WTC11 (cell line): ENCODE measurements around the gene TBC1D22B. TPM values are rescaled to one million over a fixed set of nuclear protein-coding genes. Genes with fewer than 3 reads are reported as not detected.
A peak's percentile ranks its signal among the peaks of the same experiment; 100 is the strongest.

ENCODE experiments used
- ATAC-seq: fragments of 200-7000 bp; cut with Tn5 transposase; 2 replicates; pipeline ENCODE4 v1.10.0; 2021; ENCODE audit warnings: mild to moderate bottlenecking, moderate library complexity
- CTCF ChIA-PET: fragments of 300-600 bp; sonication (Branson Sonifier 250); formaldehyde crosslinking; loops from one replicate; lab custom pipeline; 2021; ENCODE audit warnings: antibody characterized with exemption; lab: Charles Lee
- POLR2A ChIA-PET: fragments of 350-600 bp; sonication (Branson Sonifier 250); formaldehyde crosslinking; loops from one replicate; lab custom pipeline; 2021; ENCODE audit warnings: antibody characterized with exemption; lab: Charles Lee
- DNase-seq: peaks from one replicate; pipeline ENCODE4 v3.0.0; 2021; ENCODE audit warnings: low spot score
- H3K27ac Mint-ChIP-seq: 2 replicates; pipeline ENCODE4 v1.8.0; 2021; ENCODE audit warnings: mixed read lengths
- H3K27me3 Mint-ChIP-seq: 2 replicates; pipeline ENCODE4 v1.8.0; 2021; ENCODE audit warnings: low read depth, mild to moderate bottlenecking, moderate library complexity, mixed read lengths
- H3K36me3 Mint-ChIP-seq: 2 replicates; pipeline ENCODE4 v1.8.0; 2021; ENCODE audit warnings: mixed read lengths
- H3K4me1 Mint-ChIP-seq: 2 replicates; pipeline ENCODE4 v1.8.0; 2022; ENCODE audit warnings: mixed read lengths
- H3K4me3 Mint-ChIP-seq: 2 replicates; pipeline ENCODE4 v1.8.0; 2021; ENCODE audit warnings: mild to moderate bottlenecking, moderate library complexity, mixed read lengths
- H3K9me3 Mint-ChIP-seq: 2 replicates; pipeline ENCODE4 v1.8.0; 2021; ENCODE audit warnings: mixed read lengths
- AFF4 ChIP-seq: sonication (generic); formaldehyde crosslinking; IDR thresholded peaks from 2 replicates; pipeline ENCODE4 v1.8.1; 2023; ENCODE audit warnings: mild to moderate bottlenecking, missing genetic modification reagents, borderline replicate concordance
- CREM ChIP-seq: sonication (generic); formaldehyde crosslinking; IDR thresholded peaks from 2 replicates; pipeline ENCODE4 v1.8.1; 2022; ENCODE audit warnings: mild to moderate bottlenecking, missing genetic modification reagents, moderate library complexity
- E2F5 ChIP-seq: sonication (generic); formaldehyde crosslinking; IDR thresholded peaks from 2 replicates; pipeline ENCODE4 v1.8.1; 2022; ENCODE audit warnings: mild to moderate bottlenecking, moderate library complexity, missing genetic modification reagents
- FOXP1 ChIP-seq: sonication (generic); formaldehyde crosslinking; IDR thresholded peaks from 2 replicates; pipeline ENCODE4 v1.8.0; 2022; ENCODE audit warnings: missing genetic modification reagents, mild to moderate bottlenecking, moderate library complexity, borderline replicate concordance
- GABPB1 ChIP-seq: sonication (generic); formaldehyde crosslinking; IDR thresholded peaks from 2 replicates; pipeline ENCODE4 v1.8.1; 2023; ENCODE audit warnings: mild to moderate bottlenecking, missing genetic modification reagents
- GRHL2 ChIP-seq: fragments of 250-450 bp; sonication (Bioruptor Pico); IDR thresholded peaks from 2 replicates; pipeline ENCODE4 v1.8.0; 2022; ENCODE audit warnings: mild to moderate bottlenecking, moderate library complexity; ENCODE audit not compliant: insufficient replicate concordance, severe bottlenecking
- HMGXB4 ChIP-seq: sonication (generic); formaldehyde crosslinking; IDR thresholded peaks from 2 replicates; pipeline ENCODE4 v1.8.1; 2023; ENCODE audit warnings: mild to moderate bottlenecking, moderate library complexity, missing genetic modification reagents
- IRF2 ChIP-seq: sonication (generic); formaldehyde crosslinking; IDR thresholded peaks from 2 replicates; pipeline ENCODE4 v1.8.0; 2022; ENCODE audit warnings: low read depth, missing genetic modification reagents, borderline replicate concordance
- JAZF1 ChIP-seq: fragments of 250-450 bp; sonication (Bioruptor Pico); IDR thresholded peaks from 2 replicates; pipeline ENCODE4 v1.9.0; 2021; ENCODE audit warnings: moderate library complexity, mild to moderate bottlenecking, inconsistent platforms
- NR3C1 ChIP-seq: sonication (generic); formaldehyde crosslinking; conservative IDR thresholded peaks from 2 replicates; pipeline ENCODE4 v1.8.1; 2023; ENCODE audit warnings: low read depth, mild to moderate bottlenecking, missing genetic modification reagents
- PRRX2 ChIP-seq: fragments of 250-450 bp; sonication (Bioruptor Pico); IDR thresholded peaks from 2 replicates; pipeline ENCODE4 v1.8.0; 2021; ENCODE audit warnings: mild to moderate bottlenecking
- RELA ChIP-seq: sonication (generic); formaldehyde crosslinking; IDR thresholded peaks from 2 replicates; pipeline ENCODE4 v1.8.1; 2022; ENCODE audit warnings: missing genetic modification reagents, mild to moderate bottlenecking, borderline replicate concordance
- SMAD4 ChIP-seq: sonication (generic); formaldehyde crosslinking; IDR thresholded peaks from 2 replicates; pipeline ENCODE4 v1.8.0; 2022; ENCODE audit warnings: mild to moderate bottlenecking, missing genetic modification reagents
- TCF7 ChIP-seq: sonication (generic); formaldehyde crosslinking; IDR thresholded peaks from 2 replicates; pipeline ENCODE4 v1.8.0; 2022; ENCODE audit warnings: mild to moderate bottlenecking, low read depth, missing genetic modification reagents, moderate library complexity
- ZNF121 ChIP-seq: sonication (generic); formaldehyde crosslinking; IDR thresholded peaks from 2 replicates; pipeline ENCODE4 v1.8.0; 2023; ENCODE audit warnings: missing genetic modification reagents
- ZNF219 ChIP-seq: sonication (generic); formaldehyde crosslinking; IDR thresholded peaks from 2 replicates; pipeline ENCODE4 v1.8.0; 2023; ENCODE audit warnings: missing genetic modification reagents, mild to moderate bottlenecking, borderline replicate concordance
- ZNF263 ChIP-seq: sonication (generic); formaldehyde crosslinking; IDR thresholded peaks from 2 replicates; pipeline ENCODE4 v1.8.1; 2022; ENCODE audit warnings: low read depth, mild to moderate bottlenecking, moderate library complexity, missing genetic modification reagents
- ZNF423 ChIP-seq: fragments of 250-450 bp; sonication (Bioruptor Pico); IDR thresholded peaks from 2 replicates; pipeline ENCODE4 v2.1.2; 2022; ENCODE audit warnings: mild to moderate bottlenecking, moderate library complexity
- ZSCAN18 ChIP-seq: fragments of 250-450 bp; sonication (Bioruptor Pico); IDR thresholded peaks from 2 replicates; pipeline ENCODE4 v2.1.2; 2022; ENCODE audit warnings: mild to moderate bottlenecking, moderate library complexity
- total RNA-seq: library from RNA; stranded (reverse); gene quantifications from 3 replicates; pipeline ENCODE4 v1.2.3, GENCODE V29; 2021

The TBC1D22B gene
- total RNA-seq, 1 experiment from 2014 or later, result 16.4 TPM

- CTCF ChIA-PET, result no interaction called here
- peak overlapping the region; percentile 24; the same call in 1 of the 2 replicates for H3K27ac Mint-ChIP-seq
- POLR2A ChIA-PET, result no interaction called here
- no peaks in the 10 kb centered on the region for H3K27me3 Mint-ChIP-seq
- H3K9me3 Mint-ChIP-seq, result no peaks in the 10 kb centered on the region
- no peak for TF ChIP-seq RELA (CRISPR knock-in tag)
- no peak for TF ChIP-seq GRHL2
- no peak for TF ChIP-seq PRRX2 (CRISPR knock-in tag)
- no peak for TF ChIP-seq ZNF263 (CRISPR knock-in tag)
- H3K4me3 Mint-ChIP-seq, result no peak overlapping the region
- peaks cover 58% of the 10 kb centered on the region for H3K4me1 Mint-ChIP-seq
- H3K36me3 Mint-ChIP-seq, result no peaks in the 10 kb centered on the region
- DNase-seq, result no peak
- no peak for ATAC-seq
These were observed 5.0 kb downstream of the TBC1D22B start for GRCh38 chr6:37262446-37263026.

GRCh38 chr6:37265001-37265400 is 7.4 kb downstream of the TBC1D22B start:
- TF ChIP-seq HMGXB4 (CRISPR knock-in tag) (no peak), RELA (CRISPR knock-in tag) (no peak), NR3C1 (CRISPR knock-in tag) (no peak), E2F5 (CRISPR knock-in tag) (no peak), ZNF121 (CRISPR knock-in tag) (no peak), ZSCAN18 (CRISPR knock-in tag) (no peak), CREM (CRISPR knock-in tag) (no peak), ZNF423 (CRISPR knock-in tag) (no peak), IRF2 (CRISPR knock-in tag) (no peak), ZNF219 (CRISPR knock-in tag) (no peak), SMAD4 (CRISPR knock-in tag) (no peak), JAZF1 (CRISPR knock-in tag) (no peak), PRRX2 (CRISPR knock-in tag) (no peak), GABPB1 (CRISPR knock-in tag) (no peak), AFF4 (CRISPR knock-in tag) (no peak), FOXP1 (CRISPR knock-in tag) (no peak), TCF7 (CRISPR knock-in tag) (no peak)
- no peak for ATAC-seq
- no peak overlapping the region for H3K4me3 Mint-ChIP-seq
- ChIA-PET CTCF (interaction anchor here (1.3 kb wide), 1 partner anchor 50 kb away, joined by 3 read pairs; no protein-coding TSS in a partner anchor), POLR2A (no interaction called here)
- H3K9me3 Mint-ChIP-seq, result no peaks in the 10 kb centered on the region
- no peaks in the 10 kb centered on the region for H3K27me3 Mint-ChIP-seq
- peak overlapping the region; percentile 13 for H3K27ac Mint-ChIP-seq
- peaks cover 56% of the 10 kb centered on the region for H3K4me1 Mint-ChIP-seq
- no peak for DNase-seq
- peaks cover 6% of the 10 kb centered on the region for H3K36me3 Mint-ChIP-seq
